ENCODE results near the gene OR2AG2. TPM values are rescaled to one million over a fixed set of nuclear protein-coding genes. Genes with fewer than 3 reads are reported as not detected.

Gene OR2AG2
- total RNA-seq, 1 donor from 2014 or later = 0.09 TPM

- peak; percentile 66 for TF ChIP-seq CTCF (IDR thresholded peaks at IDR 0.05)
- Histone ChIP-seq H3K36me3 (no peaks in the 10 kb centered on the region), H3K27me3 (ENCODE audit: low read depth) (no peaks in the 10 kb centered on the region), H3K27ac (no peak overlapping the region), H3K4me3 (no peak overlapping the region), H3K4me1 (peaks cover 4% of the 10 kb centered on the region), H3K9me3 (no peaks in the 10 kb centered on the region)
- DNase-seq (no peak), ATAC-seq (peak; percentile 72 to 79)
- intact Hi-C loops (cut with DNase I) = no loop called here
Observed at GRCh38 chr11:6737872-6738466, 33.8 kb downstream of the OR2AG2 start.

- ATAC-seq (peak in 1 of 2 donors; percentile 34), DNase-seq (no peak)
- Histone ChIP-seq H3K27me3 (ENCODE audit: low read depth) (no peaks in the 10 kb centered on the region), H3K9me3 (no peaks in the 10 kb centered on the region), H3K4me3 (no peak overlapping the region), H3K27ac (no peak overlapping the region), H3K36me3 (no peaks in the 10 kb centered on the region), H3K4me1 (peaks cover 4% of the 10 kb centered on the region)
- TF ChIP-seq CTCF (IDR thresholded peaks at IDR 0.05) = no peak
- intact Hi-C loops (cut with DNase I) = no loop called here
Observed at GRCh38 chr11:6736495-6737121, 35.2 kb downstream of the OR2AG2 start.

- DNase-seq (no peak), ATAC-seq (no peak)
- H3K27ac ChIP-seq = no peak overlapping the region
- no peaks in the 10 kb centered on the region for H3K27me3 ChIP-seq (ENCODE audit: low read depth)
- no peaks in the 10 kb centered on the region for H3K9me3 ChIP-seq
- TF ChIP-seq CTCF (IDR thresholded peaks at IDR 0.05) = no peak
- no peaks in the 10 kb centered on the region for H3K36me3 ChIP-seq
- intact Hi-C loops (cut with DNase I) = no loop called here
- H3K4me1 ChIP-seq = peaks cover 4% of the 10 kb centered on the region
- no peak overlapping the region for H3K4me3 ChIP-seq
Observed at GRCh38 chr11:6735306-6735705, 36.5 kb downstream of the OR2AG2 start.

GRCh38 chr11:6734616-6735015 lies 37.2 kb downstream of the OR2AG2 start:
- Histone ChIP-seq H3K36me3 (no peaks in the 10 kb centered on the region), H3K27me3 (ENCODE audit: low read depth) (no peaks in the 10 kb centered on the region), H3K9me3 (no peaks in the 10 kb centered on the region), H3K27ac (no peak overlapping the region), H3K4me1 (peaks cover 4% of the 10 kb centered on the region), H3K4me3 (no peak overlapping the region)
- ATAC-seq (no peak), DNase-seq (no peak)
- intact Hi-C loops (cut with DNase I) = no loop called here
- TF ChIP-seq CTCF (IDR thresholded peaks at IDR 0.05) = no peak

GRCh38 chr11:6733326-6734275 lies 38.2 kb downstream of the OR2AG2 start:
- H3K27ac ChIP-seq = no peak overlapping the region
- no peak for ATAC-seq
- H3K27me3 ChIP-seq (ENCODE audit: low read depth) = no peaks in the 10 kb centered on the region
- TF ChIP-seq CTCF (IDR thresholded peaks at IDR 0.05) = no peak
- DNase-seq = no peak
- no peaks in the 10 kb centered on the region for H3K36me3 ChIP-seq
- peaks cover 4% of the 10 kb centered on the region for H3K4me1 ChIP-seq
- H3K4me3 ChIP-seq = no peak overlapping the region
- no peaks in the 10 kb centered on the region for H3K9me3 ChIP-seq
- intact Hi-C loops (cut with DNase I) = no loop called here

Data from lower lobe of right lung (tissue), 2 donors.